Heart right ventricle (tissue), 16 donors: ENCODE measurements around the gene IL7R. TPM values are rescaled to one million over a fixed set of nuclear protein-coding genes. Genes with fewer than 3 reads are reported as not detected.

ENCODE experiments used
- ATAC-seq, 8 donors: fragments of 200-7000 bp; cut with Tn5 transposase; one replicate each; pipeline ENCODE4 v1.9.1; 2020; ENCODE audit warnings: mild to moderate bottlenecking in 8 of 8, moderate library complexity in 8 of 8, moderate number of reproducible peaks in 1 of 8
- DNase-seq, 2 donors: peaks; one replicate each; pipeline ENCODE4 v3.0.0-alpha.2; 2020
- H3K27ac ChIP-seq, 10 donors: fragments of 200-600 bp; sonication (generic) in 2 of 10; one replicate each; pipeline versions ENCODE4 v1.5.0 to v1.8.0; 2020 to 2022; ENCODE audit warnings: mild to moderate bottlenecking in 3 of 10
- H3K27me3 ChIP-seq, 7 donors: fragments of 200-600 bp; one replicate each; pipeline ENCODE4 v1.8.0; 2021 to 2022; ENCODE audit warnings: mild to moderate bottlenecking in 2 of 7
- H3K36me3 ChIP-seq, 9 donors: fragments of 200-600 bp; sonication (generic) in 1 of 9; one replicate each; pipeline versions ENCODE4 v1.5.0 to v1.8.0; 2020 to 2022; ENCODE audit warnings: mild to moderate bottlenecking in 2 of 9
- H3K4me1 ChIP-seq, 9 donors: fragments of 200-600 bp; sonication (generic) in 1 of 9; one replicate each; pipeline versions ENCODE4 v1.5.0 to v1.8.0; 2020 to 2022; ENCODE audit warnings: mild to moderate bottlenecking in 4 of 9
- H3K4me3 ChIP-seq, 10 donors: fragments of 200-600 bp; sonication (generic) in 2 of 10; one replicate each; pipeline versions ENCODE4 v1.5.0 to v1.8.0; 2020 to 2022; ENCODE audit warnings: mild to moderate bottlenecking in 7 of 10, moderate library complexity in 2 of 10
- H3K9me3 ChIP-seq, 11 donors: fragments of 200-600 bp in 10 of 11; sonication (generic) in 2 of 11; one replicate each; pipeline versions ENCODE4 v1.5.0 to v1.8.0; 2013 to 2022; ENCODE audit warnings: mild to moderate bottlenecking in 2 of 11, control low read depth in 1 of 11, moderate library complexity in 1 of 11
- CTCF ChIP-seq, 9 donors: fragments of 200-600 bp; sonication (generic) in 2 of 9; IDR thresholded peaks; one replicate each; pipeline versions ENCODE4 v1.5.0 to v1.8.0; 2021 to 2022; ENCODE audit warnings: antibody characterized with exemption in 9 of 9, mild to moderate bottlenecking in 5 of 9, moderate library complexity in 1 of 9
- WGBS, 2 donors: extraction: QIAGEN DNeasy Blood & Tissue Kit; methylation state at CpG; one replicate each; pipeline ENCODE4 v1.1.7; 2013; ENCODE audit warnings: inconsistent platforms in 1 of 2; 5-methylcytosine and 5-hydroxymethylcytosine counted together
- intact Hi-C, 10 donors: fragments of 100-400 bp; cut with DNase I; formaldehyde crosslinking; loops; one replicate each; pipeline versions ENCODE4 v1.11.1 to v1.14.2; 2022
- polyA plus RNA-seq, 2 donors: library from polyadenylated mRNA; stranded (reverse); fragments of 200-250 nt; gene quantifications; one replicate each; pipeline ENCODE4 v1.2.3, GENCODE V29; 2013
- total RNA-seq, 10 donors: library from RNA; stranded (reverse); fragmentation: NEBNext Ultra II Directional in 3 of 10; extraction: Animal tissue kit (Norgen Biotek cat#: 25700) in 3 of 10; gene quantifications; one replicate each; pipeline versions ENCODE4 v1.2.1 to v1.2.4, GENCODE V29; 2021 to 2023
- donor health status: Arrhythmogenic right ventricular cardiomyopathy.
- donor health status: ischemic (EF 13 %, LVEDD 7.1; RV severe dilation, severe dysfunction).
- donor health status: healthy with polysubstance abuse.
- donor health status: DM: no; HTN: yes; CAD: no.
- donor health status: DM: no; HTN: no; CAD: no.
- donor health status: ischemic (EF 25% LVEDD 6.9; RV normal size, moderate dysfunction).
- donor health status: ischemic (EF 25% LVEDD 5.7; RV mildly dilated, moderate dysfunction).
- donor health status: healthy.
- donor health status: DM: yes; HTN: yes; CAD: no.
- donor health status: Ischemic cardiomyopathy.
- donor health status: ischemic (EF 35%, LVEDD 5.7; RV mildly dilated, moderate dysfunction).
- donor health status: nonischemic (EF 11% LVEDD 7.7; RV severe dilation, severe dysfunction).
- donor health status: DM: yes; HTN: yes; CAD: no.
- donor health status: PGD.
- donor health status: ischemic (EF 29% LVEDD 5.4; RV normal size, mild dysfunction).
- donor health status: nonischemic (EF 23%, LVEDD 6.1; RV moderate dilation, normal function).

IL7R gene
- total and polyA plus RNA-seq, 12 donors = 0.22 to 10.6 (median 0.71) TPM

DNA sequence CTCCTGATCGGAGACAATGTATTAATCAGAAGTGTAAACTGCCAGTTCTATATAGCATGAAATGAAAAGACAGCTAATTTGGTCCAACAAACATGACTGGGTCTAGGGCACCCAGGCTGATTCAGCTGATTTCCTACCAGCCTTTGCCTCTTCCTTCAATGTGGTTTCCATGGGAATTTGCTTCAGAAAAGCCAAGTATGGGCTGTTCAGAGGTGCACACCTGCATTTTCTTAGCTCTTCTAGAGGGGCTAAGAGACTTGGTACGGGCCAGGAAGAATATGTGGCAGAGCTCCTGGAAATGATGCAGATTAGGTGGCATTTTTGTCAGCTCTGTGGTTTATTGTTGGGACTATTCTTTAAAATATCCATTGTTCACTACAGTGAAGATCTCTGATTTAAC is 22.4 kb downstream of the IL7R start:
- no peak overlapping the region for H3K4me3 ChIP-seq
- no peaks in the 10 kb centered on the region for H3K27me3 ChIP-seq
- H3K9me3 ChIP-seq = no peaks in the 10 kb centered on the region
- DNase-seq (no peak), ATAC-seq (no peak)
- peaks cover 0 to 2% (median 0%) of the 10 kb centered on the region in 9 donors for H3K36me3 ChIP-seq
- intact Hi-C loops = no loop called here
- WGBS, 2 donors = 80 to 91% methylated on average over 2 of the region's 2 CpGs
- H3K27ac ChIP-seq = no peak overlapping the region
- no peak for TF ChIP-seq CTCF (IDR thresholded peaks at IDR 0.05)
- peaks cover 0 to 19% (median 0%) of the 10 kb centered on the region in 9 donors for H3K4me1 ChIP-seq

- ATAC-seq = no peak
Measured at GRCh38 chr5:35879649-35880048, 23.0 kb downstream of the IL7R start.

GRCh38 chr5:35880156-35880555 is 23.5 kb downstream of the IL7R start:
- intact Hi-C loops = no loop called here
- H3K27ac ChIP-seq = no peak overlapping the region
- peaks cover 0 to 27% (median 0%) of the 10 kb centered on the region in 9 donors for H3K4me1 ChIP-seq
- no peaks in the 10 kb centered on the region for H3K36me3 ChIP-seq
- H3K27me3 ChIP-seq = no peaks in the 10 kb centered on the region
- ATAC-seq (no peak), DNase-seq (no peak)
- no peak overlapping the region for H3K4me3 ChIP-seq
- TF ChIP-seq CTCF (IDR thresholded peaks at IDR 0.05) = no peak
- WGBS, 2 donors = 84 to 93% methylated on average over 1 of the region's 1 CpG
- H3K9me3 ChIP-seq = no peaks in the 10 kb centered on the region

More at GRCh38 chr5:35879649-35880048, 23.0 kb downstream of the IL7R start:
- no peaks in the 10 kb centered on the region for H3K27me3 ChIP-seq
- peaks cover 0 to 24% (median 0%) of the 10 kb centered on the region in 9 donors for H3K4me1 ChIP-seq
- H3K27ac ChIP-seq = no peak overlapping the region
- no peak overlapping the region for H3K4me3 ChIP-seq
- H3K9me3 ChIP-seq = no peaks in the 10 kb centered on the region
- intact Hi-C loops = no loop called here
- H3K36me3 ChIP-seq = no peaks in the 10 kb centered on the region
- DNase-seq = no peak
- no peak for TF ChIP-seq CTCF (IDR thresholded peaks at IDR 0.05)

- no peak overlapping the region for H3K4me3 ChIP-seq
- H3K27ac ChIP-seq = no peak overlapping the region
- 73% methylated on average over 2 of the region's 2 CpGs for WGBS, 2 donors
- H3K9me3 ChIP-seq = no peaks in the 10 kb centered on the region
- intact Hi-C loops = no loop called here
- no peak for TF ChIP-seq CTCF (IDR thresholded peaks at IDR 0.05)
- H3K4me1 ChIP-seq = peaks cover 0 to 20% (median 0%) of the 10 kb centered on the region in 9 donors
- DNase-seq (no peak), ATAC-seq (no peak)
- no peaks in the 10 kb centered on the region for H3K27me3 ChIP-seq
- no peaks in the 10 kb centered on the region for H3K36me3 ChIP-seq
Measured at GRCh38 chr5:35881758-35882157, 25.1 kb downstream of the IL7R start.
